IMR-90 (cell line): ENCODE results near the gene RHBDD1. TPM values are rescaled to one million over a fixed set of nuclear protein-coding genes. Genes with fewer than 3 reads are reported as not detected.

Experiments
- ATAC-seq: fragments of 200-7000 bp; cut with Tn5 transposase; 2 replicates; pipeline ENCODE4 v1.9.1; 2020; ENCODE audit warnings: low read depth, mild to moderate bottlenecking, moderate library complexity
- BruUV-seq: library from RNA; stranded (reverse); fragments of 400-500 nt; replicated peaks from 2 replicates; lab custom pipeline; 2021; lab: Mats Ljungman, UMichigan
- CTCF ChIA-PET: fragments of 300-600 bp; formaldehyde crosslinking; extraction: SDS; loops from one replicate; lab custom pipeline; 2021; ENCODE audit warnings: antibody characterized with exemption; lab: Yijun Ruan, JAX
- POLR2A ChIA-PET: fragments of 300-600 bp; sonication (Branson Sonifier 250); formaldehyde crosslinking; loops from one replicate; lab custom pipeline; 2022; ENCODE audit warnings: antibody characterized with exemption; ENCODE audit not compliant: unreplicated experiment; lab: Charles Lee
- DNase-seq: peaks from one replicate; pipeline ENCODE4 v3.0.0; 2013
- H2AFZ ChIP-seq: replicated peaks from 2 replicates; pipeline ENCODE3; 2013; ENCODE audit warnings: low read length, mild to moderate bottlenecking; ENCODE audit not compliant: poor library complexity
- H2AK5ac ChIP-seq: 2 replicates; pipeline ENCODE4 v1.6.1; 2013; ENCODE audit warnings: low read depth, low read length, inconsistent platforms
- H2AK9ac ChIP-seq: replicated peaks from 2 replicates; pipeline ENCODE3; 2013; ENCODE audit warnings: mild to moderate bottlenecking, low read depth, low read length, moderate library complexity; ENCODE audit not compliant: poor library complexity
- H2BK120ac ChIP-seq: 2 replicates; pipeline ENCODE4 v1.6.1; 2013; ENCODE audit warnings: low read depth, low read length, inconsistent platforms
- H2BK15ac ChIP-seq: 3 replicates; pipeline ENCODE4 v1.6.1; 2013; ENCODE audit warnings: low read depth, low read length, inconsistent platforms
- H2BK20ac ChIP-seq: 2 replicates; pipeline ENCODE4 v1.6.1; 2013; ENCODE audit warnings: low read depth, mild to moderate bottlenecking, inconsistent platforms, low read length, moderate library complexity
- H2BK5ac ChIP-seq: 2 replicates; pipeline ENCODE4 v1.6.1; 2013; ENCODE audit warnings: mild to moderate bottlenecking, low read depth, low read length, inconsistent platforms; ENCODE audit not compliant: poor library complexity, severe bottlenecking
- H3K14ac ChIP-seq: replicated peaks from 2 replicates; pipeline ENCODE4 v1.6.1; 2013; ENCODE audit warnings: low read depth, low read length, inconsistent platforms
- H3K18ac ChIP-seq: 2 replicates; pipeline ENCODE4 v1.6.1; 2013; ENCODE audit warnings: low read depth, low read length, control low read depth
- H3K23ac ChIP-seq: 2 replicates; pipeline ENCODE4 v1.6.1; 2013; ENCODE audit warnings: low read depth, low read length, inconsistent platforms
- H3K27ac ChIP-seq: 2 replicates; pipeline ENCODE4 v1.5.1; 2013; ENCODE audit warnings: mild to moderate bottlenecking, control low read depth, low read length; ENCODE audit not compliant: insufficient read depth
- H3K27me3 ChIP-seq: 2 replicates; pipeline ENCODE4 v1.6.1; 2013; ENCODE audit warnings: low read length; ENCODE audit not compliant: control insufficient read depth, insufficient read depth
- H3K36me3 ChIP-seq: 2 replicates; pipeline ENCODE4 v1.6.1; 2013; ENCODE audit warnings: low read length, mixed read lengths; ENCODE audit not compliant: control insufficient read depth, insufficient read depth
- H3K4ac ChIP-seq: 2 replicates; pipeline ENCODE4 v1.6.1; 2013; ENCODE audit warnings: low read depth, low read length, inconsistent platforms
- H3K4me1 ChIP-seq: 2 replicates; pipeline ENCODE4 v1.6.1; 2013; ENCODE audit warnings: low read length, mixed read lengths; ENCODE audit not compliant: control insufficient read depth, insufficient read depth
- H3K4me2 ChIP-seq: 2 replicates; pipeline ENCODE4 v1.6.1; 2013; ENCODE audit warnings: low read depth, mild to moderate bottlenecking, control low read depth, low read length, moderate library complexity
- H3K4me3 ChIP-seq: 2 replicates; pipeline ENCODE4 v1.5.1; 2013; ENCODE audit warnings: low read depth, mild to moderate bottlenecking, control low read depth, low read length, moderate library complexity; ENCODE audit not compliant: insufficient read depth
- H3K56ac ChIP-seq: 2 replicates; pipeline ENCODE4 v1.6.1; 2013; ENCODE audit warnings: low read length, inconsistent platforms; ENCODE audit not compliant: insufficient read depth; ENCODE audit errors: extremely low read depth
- H3K79me1 ChIP-seq, 2 experiments: 2 replicates each; pipeline ENCODE4 v1.6.1; 2013; ENCODE audit warnings: low read length in 2 of 2, inconsistent platforms in 1 of 2, low read depth in 1 of 2
- H3K9ac ChIP-seq: 2 replicates; pipeline ENCODE4 v1.6.1; 2013; ENCODE audit warnings: low read depth, low read length, control low read depth
- H3K9me1 ChIP-seq: 2 replicates; pipeline ENCODE4 v1.6.1; 2013; ENCODE audit warnings: low read length, inconsistent platforms; ENCODE audit not compliant: insufficient read depth
- H3K9me3 ChIP-seq: 2 replicates; pipeline ENCODE4 v1.6.1; 2013; ENCODE audit warnings: low read length; ENCODE audit not compliant: control insufficient read depth, insufficient read depth
- H4K20me1 ChIP-seq: 2 replicates; pipeline ENCODE4 v1.6.1; 2013; ENCODE audit warnings: low read length, inconsistent platforms; ENCODE audit not compliant: insufficient read depth
- H4K5ac ChIP-seq: 2 replicates; pipeline ENCODE4 v1.6.1; 2013; ENCODE audit warnings: mild to moderate bottlenecking, low read depth, low read length, control low read depth
- H4K8ac ChIP-seq, 2 experiments: 2 replicates each; pipeline ENCODE4 v1.6.1; 2013; ENCODE audit warnings: low read depth in 2 of 2, low read length in 2 of 2, control low read depth in 1 of 2, inconsistent platforms in 1 of 2
- H4K91ac ChIP-seq: 2 replicates; pipeline ENCODE4 v1.6.1; 2013; ENCODE audit warnings: low read depth, low read length, inconsistent platforms; ENCODE audit not compliant: insufficient read depth
- BHLHE40 ChIP-seq: fragments of 150-350 bp; IDR thresholded peaks from 2 replicates; pipeline ENCODE4 v1.6.1; 2016; ENCODE audit warnings: mild to moderate bottlenecking, low read depth, low read length
- CEBPB ChIP-seq: IDR thresholded peaks from 2 replicates; pipeline ENCODE4 v1.6.1; 2012; ENCODE audit warnings: low read depth, low read length, improper control_type of control experiment
- CHD1 ChIP-seq: IDR thresholded peaks from 2 replicates; pipeline ENCODE4 v1.6.1; 2012; ENCODE audit warnings: low read depth, low read length, improper control_type of control experiment
- FOS ChIP-seq: fragments of 150-350 bp; IDR thresholded peaks from 2 replicates; pipeline ENCODE4 v1.6.1; 2016; ENCODE audit warnings: low read depth, low read length
- MAFK ChIP-seq: IDR thresholded peaks from 2 replicates; pipeline ENCODE4 v1.6.1; 2012; ENCODE audit warnings: low read depth, low read length, improper control_type of control experiment
- MAZ ChIP-seq: IDR thresholded peaks from 2 replicates; pipeline ENCODE4 v1.6.1; 2012; ENCODE audit warnings: low read depth, mild to moderate bottlenecking, low read length, improper control_type of control experiment, moderate library complexity, borderline replicate concordance
- MXI1 ChIP-seq: IDR thresholded peaks from 2 replicates; pipeline ENCODE4 v1.6.1; 2012; ENCODE audit warnings: low read depth, mild to moderate bottlenecking, low read length, moderate library complexity, borderline replicate concordance
- NFE2L2 ChIP-seq: fragments of 150-350 bp; IDR thresholded peaks from 2 replicates; pipeline ENCODE4 v1.6.1; 2016; ENCODE audit warnings: low read depth, mild to moderate bottlenecking, low read length
- POLR2A ChIP-seq: IDR thresholded peaks from 2 replicates; pipeline ENCODE4 v1.6.1; 2012; ENCODE audit warnings: mild to moderate bottlenecking, low read depth, low read length
- RAD21 ChIP-seq: IDR thresholded peaks from 2 replicates; pipeline ENCODE4 v1.6.1; 2012; ENCODE audit warnings: low read length, improper control_type of control experiment
- RCOR1 ChIP-seq: IDR thresholded peaks from 2 replicates; pipeline ENCODE4 v1.6.1; 2012; ENCODE audit warnings: mild to moderate bottlenecking, low read length, improper control_type of control experiment; ENCODE audit not compliant: insufficient replicate concordance
- RFX5 ChIP-seq: IDR thresholded peaks from 2 replicates; pipeline ENCODE4 v1.8.0; 2012; ENCODE audit warnings: low read depth, mild to moderate bottlenecking, low read length, moderate library complexity
- SMC3 ChIP-seq: fragments of 150-350 bp; IDR thresholded peaks from 2 replicates; pipeline ENCODE4 v1.6.1; 2016; ENCODE audit warnings: low read depth, mild to moderate bottlenecking, antibody characterized with exemption, low read length, moderate library complexity
- WGBS, 2 experiments: methylation state at CpG; one replicate each; pipeline versions ENCODE4 v1.1.5 to v1.1.7; 2013; ENCODE audit warnings: missing lambda C conversion rate in 2 of 2; ENCODE audit not compliant: insufficient read length in 1 of 2; ENCODE audit errors: extremely low coverage in 2 of 2; 5-methylcytosine and 5-hydroxymethylcytosine counted together
- dilution Hi-C: fragments of 300-500 bp; cut with HindIII; formaldehyde crosslinking; loops from one replicate; pipeline ENCODE4 v1.14.3; 2018; ENCODE audit warnings: low sequenced_read_pairs; ENCODE audit not compliant: unreplicated experiment
- in situ Hi-C: fragments of 300-500 bp; cut with MboI; formaldehyde crosslinking; loops from 3 replicates; pipeline ENCODE4 v1.14.3; 2019; ENCODE audit warnings: low sequenced_read_pairs, inconsistent platforms, mixed read lengths
- intact Hi-C: fragments of 100-400 bp; cut with micrococcal nuclease; formaldehyde crosslinking; loops from 2 replicates; pipeline ENCODE4 v1.10.0; 2022
- polyA plus RNA-seq, 3 experiments: library from polyadenylated mRNA; depleted of rRNA; stranded (reverse); fragments of >200 nt; gene quantifications; 2 replicates each; pipeline ENCODE4 v1.2.3, GENCODE V29; 2012; ENCODE audit warnings: low replicate concordance in 1 of 3
- total RNA-seq: library from RNA; depleted of rRNA; stranded (reverse); fragments of >200 nt; gene quantifications from 2 replicates; pipeline ENCODE4 v1.2.3, GENCODE V29; 2012
- TF ChIP-seq, protein P1 (sequence below): fragments of 150-350 bp; IDR thresholded peaks from 2 replicates; pipeline ENCODE4 v1.6.1; 2017; ENCODE audit warnings: mild to moderate bottlenecking, antibody characterized with exemption, low read length, low read depth
- TF ChIP-seq, protein P2 (sequence below): conservative IDR thresholded peaks from 2 replicates; pipeline ENCODE4 v1.5.1; 2012; ENCODE audit warnings: mild to moderate bottlenecking, low read depth, low read length, improper control_type of control experiment
- TF ChIP-seq, protein P3 (sequence below): fragments of 150-350 bp; IDR thresholded peaks from 2 replicates; pipeline ENCODE4 v1.6.1; 2016; ENCODE audit warnings: low read depth, mild to moderate bottlenecking, low read length, moderate library complexity, borderline replicate concordance

RHBDD1 gene
- total and polyA plus RNA-seq, 2 of the 4 experiments (the other 2 are of a cell fraction) = 9.7 to 14.0 TPM

DNA sequence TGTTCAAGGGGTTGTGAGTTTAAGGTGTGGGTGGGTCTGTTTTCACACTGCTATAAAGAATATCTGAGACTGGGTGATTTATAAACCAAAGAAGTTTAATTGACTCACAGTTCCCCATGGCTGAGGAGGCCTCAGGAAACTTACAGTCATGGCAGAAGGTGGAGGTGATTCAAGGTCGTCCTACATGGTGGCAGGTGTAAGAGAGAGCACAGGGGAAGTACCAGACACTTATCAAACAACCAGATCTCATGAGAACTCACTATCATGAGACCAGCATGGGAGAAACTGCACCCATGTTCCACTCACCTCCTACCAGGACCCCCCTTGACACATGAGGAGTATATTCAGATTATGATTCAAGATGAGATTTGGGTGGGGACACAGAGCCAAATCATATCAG is 38.0 kb downstream of the RHBDD1 start:
- BruUV-seq = no TSS peak
- no peak overlapping the region for H3K27ac ChIP-seq

More for the DNA sequence above, 38.0 kb downstream of the RHBDD1 start:
- TF ChIP-seq BHLHE40 = no peak
- TF ChIP-seq NFE2L2 = no peak
- TF ChIP-seq RAD21 = no peak
- no peak for TF ChIP-seq CHD1
- no peak for TF ChIP-seq RCOR1
- TF ChIP-seq, protein P1, sequence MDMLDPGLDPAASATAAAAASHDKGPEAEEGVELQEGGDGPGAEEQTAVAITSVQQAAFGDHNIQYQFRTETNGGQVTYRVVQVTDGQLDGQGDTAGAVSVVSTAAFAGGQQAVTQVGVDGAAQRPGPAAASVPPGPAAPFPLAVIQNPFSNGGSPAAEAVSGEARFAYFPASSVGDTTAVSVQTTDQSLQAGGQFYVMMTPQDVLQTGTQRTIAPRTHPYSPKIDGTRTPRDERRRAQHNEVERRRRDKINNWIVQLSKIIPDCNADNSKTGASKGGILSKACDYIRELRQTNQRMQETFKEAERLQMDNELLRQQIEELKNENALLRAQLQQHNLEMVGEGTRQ = no peak
- TF ChIP-seq, protein P2, sequence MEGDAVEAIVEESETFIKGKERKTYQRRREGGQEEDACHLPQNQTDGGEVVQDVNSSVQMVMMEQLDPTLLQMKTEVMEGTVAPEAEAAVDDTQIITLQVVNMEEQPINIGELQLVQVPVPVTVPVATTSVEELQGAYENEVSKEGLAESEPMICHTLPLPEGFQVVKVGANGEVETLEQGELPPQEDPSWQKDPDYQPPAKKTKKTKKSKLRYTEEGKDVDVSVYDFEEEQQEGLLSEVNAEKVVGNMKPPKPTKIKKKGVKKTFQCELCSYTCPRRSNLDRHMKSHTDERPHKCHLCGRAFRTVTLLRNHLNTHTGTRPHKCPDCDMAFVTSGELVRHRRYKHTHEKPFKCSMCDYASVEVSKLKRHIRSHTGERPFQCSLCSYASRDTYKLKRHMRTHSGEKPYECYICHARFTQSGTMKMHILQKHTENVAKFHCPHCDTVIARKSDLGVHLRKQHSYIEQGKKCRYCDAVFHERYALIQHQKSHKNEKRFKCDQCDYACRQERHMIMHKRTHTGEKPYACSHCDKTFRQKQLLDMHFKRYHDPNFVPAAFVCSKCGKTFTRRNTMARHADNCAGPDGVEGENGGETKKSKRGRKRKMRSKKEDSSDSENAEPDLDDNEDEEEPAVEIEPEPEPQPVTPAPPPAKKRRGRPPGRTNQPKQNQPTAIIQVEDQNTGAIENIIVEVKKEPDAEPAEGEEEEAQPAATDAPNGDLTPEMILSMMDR = no peak
- TF ChIP-seq SMC3 = no peak
- TF ChIP-seq, protein P3, sequence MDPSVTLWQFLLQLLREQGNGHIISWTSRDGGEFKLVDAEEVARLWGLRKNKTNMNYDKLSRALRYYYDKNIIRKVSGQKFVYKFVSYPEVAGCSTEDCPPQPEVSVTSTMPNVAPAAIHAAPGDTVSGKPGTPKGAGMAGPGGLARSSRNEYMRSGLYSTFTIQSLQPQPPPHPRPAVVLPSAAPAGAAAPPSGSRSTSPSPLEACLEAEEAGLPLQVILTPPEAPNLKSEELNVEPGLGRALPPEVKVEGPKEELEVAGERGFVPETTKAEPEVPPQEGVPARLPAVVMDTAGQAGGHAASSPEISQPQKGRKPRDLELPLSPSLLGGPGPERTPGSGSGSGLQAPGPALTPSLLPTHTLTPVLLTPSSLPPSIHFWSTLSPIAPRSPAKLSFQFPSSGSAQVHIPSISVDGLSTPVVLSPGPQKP = no peak
- TF ChIP-seq RFX5 = no peak
- TF ChIP-seq POLR2A = no peak
- TF ChIP-seq MAZ = no peak
- no peak for TF ChIP-seq MAFK
- TF ChIP-seq FOS = no peak
- no peak for TF ChIP-seq CEBPB
- TF ChIP-seq MXI1 = no peak
- intact Hi-C loops = loop anchor here (5.0 kb wide), 1 partner anchor 37 kb away; the partner anchor contains the start of gene RHBDD1
- Histone ChIP-seq H4K91ac (no peak overlapping the region), H3K27me3 (no peaks in the 10 kb centered on the region), H3K18ac (no peak overlapping the region), H2BK15ac (no peak overlapping the region), H2BK120ac (no peak overlapping the region), H2AK5ac (no peak overlapping the region), H2AFZ (no peak overlapping the region), H4K5ac (no peak overlapping the region), H3K4me3 (no peak overlapping the region), H3K56ac (no peak overlapping the region), H3K9ac (no peak overlapping the region), H3K23ac (no peak overlapping the region), H3K4me1 (no peaks in the 10 kb centered on the region; the same call in 1 of the 2 replicates), H3K4ac (no peak overlapping the region), H3K4me2 (no peak overlapping the region), H2BK20ac (no peak overlapping the region), H3K79me1 (peaks cover 0 to 9% of the 10 kb centered on the region in 2 experiments; a peak in 1 of 4 replicates), H4K20me1 (no peaks in the 10 kb centered on the region), H2BK5ac (no peak overlapping the region), H4K8ac (no peak overlapping the region), H3K14ac (0 out of 2 replicates have a peak overlapping the region, but pooled peaks have one; percentile 6), H3K36me3 (peaks cover 4% of the 10 kb centered on the region), H3K9me3 (no peaks in the 10 kb centered on the region), H2AK9ac (no peak overlapping the region), H3K9me1 (no peaks in the 10 kb centered on the region)
- in situ Hi-C loops = no loop called here
- no peak for DNase-seq
- ATAC-seq = no peak
- POLR2A ChIA-PET = no interaction called here
- CTCF ChIA-PET = interaction anchor here (1.3 kb wide), 1 partner anchor 11 kb away, joined by 3 read pairs; no protein-coding TSS in a partner anchor
- WGBS, 2 experiments = no CpG with 5 or more reads among the region's 1 CpG
- dilution Hi-C loops = no loop called here
